ENCODE data around the gene AOC1. TPM values are rescaled to one million over a fixed set of nuclear protein-coding genes. Genes with fewer than 3 reads are reported as not detected.

Gene AOC1
- total RNA-seq, 2 experiments from 2014 or later, result not detected

DNA sequence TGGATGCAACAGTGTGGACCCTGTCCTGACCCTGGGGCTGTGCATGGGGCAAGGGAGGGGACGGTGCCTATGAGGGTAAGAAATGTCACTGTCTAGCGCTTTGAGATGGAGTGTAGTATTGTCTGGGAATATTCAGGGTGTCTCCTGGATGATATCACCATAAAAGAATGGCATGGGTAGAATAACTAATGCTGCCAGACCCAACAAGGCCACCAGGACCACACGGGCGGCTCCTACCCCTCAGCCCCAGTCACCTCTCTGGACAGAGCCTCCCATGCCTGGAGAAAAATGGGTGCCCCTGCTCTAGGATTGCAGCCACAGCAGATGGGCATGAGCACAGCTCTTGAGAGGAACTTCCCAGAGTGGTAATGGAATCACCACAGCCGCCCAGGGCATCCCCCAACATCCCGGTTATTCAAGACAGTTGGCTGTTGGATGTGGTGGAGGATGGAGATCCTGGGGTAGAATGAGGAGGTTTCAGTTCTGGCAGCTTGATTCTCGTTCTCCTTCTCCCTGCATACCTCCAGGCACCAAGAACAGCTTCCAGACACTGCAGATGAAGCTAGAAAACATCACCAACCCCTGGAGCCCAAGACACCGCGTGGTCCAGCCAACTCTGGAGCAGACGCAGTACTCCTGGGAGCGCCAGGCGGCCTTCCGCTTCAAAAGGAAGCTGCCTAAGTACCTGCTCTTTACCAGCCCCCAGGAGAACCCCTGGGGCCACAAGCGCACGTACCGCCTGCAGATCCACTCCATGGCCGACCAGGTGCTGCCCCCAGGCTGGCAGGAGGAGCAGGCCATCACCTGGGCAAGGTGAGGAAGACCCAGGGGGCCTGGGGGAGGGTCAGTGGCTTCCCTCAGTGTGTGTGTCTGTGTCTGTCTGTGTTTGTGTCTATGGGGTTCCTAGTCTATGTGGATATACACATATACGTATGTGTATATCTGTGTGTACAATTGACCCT lies 6.2 kb downstream of the AOC1 start:
- Mint-ChIP-seq H3K9me3 (no peaks in the 10 kb centered on the region), H3K27ac (no peak overlapping the region), H3K36me3 (ENCODE audit: low read depth) (no peaks in the 10 kb centered on the region), H3K4me1 (ENCODE audit: low read depth) (no peaks in the 10 kb centered on the region), H3K27me3 (peaks cover 2% of the 10 kb centered on the region), H3K4me3 (no peak overlapping the region)
- TF ChIP-seq, protein P1, sequence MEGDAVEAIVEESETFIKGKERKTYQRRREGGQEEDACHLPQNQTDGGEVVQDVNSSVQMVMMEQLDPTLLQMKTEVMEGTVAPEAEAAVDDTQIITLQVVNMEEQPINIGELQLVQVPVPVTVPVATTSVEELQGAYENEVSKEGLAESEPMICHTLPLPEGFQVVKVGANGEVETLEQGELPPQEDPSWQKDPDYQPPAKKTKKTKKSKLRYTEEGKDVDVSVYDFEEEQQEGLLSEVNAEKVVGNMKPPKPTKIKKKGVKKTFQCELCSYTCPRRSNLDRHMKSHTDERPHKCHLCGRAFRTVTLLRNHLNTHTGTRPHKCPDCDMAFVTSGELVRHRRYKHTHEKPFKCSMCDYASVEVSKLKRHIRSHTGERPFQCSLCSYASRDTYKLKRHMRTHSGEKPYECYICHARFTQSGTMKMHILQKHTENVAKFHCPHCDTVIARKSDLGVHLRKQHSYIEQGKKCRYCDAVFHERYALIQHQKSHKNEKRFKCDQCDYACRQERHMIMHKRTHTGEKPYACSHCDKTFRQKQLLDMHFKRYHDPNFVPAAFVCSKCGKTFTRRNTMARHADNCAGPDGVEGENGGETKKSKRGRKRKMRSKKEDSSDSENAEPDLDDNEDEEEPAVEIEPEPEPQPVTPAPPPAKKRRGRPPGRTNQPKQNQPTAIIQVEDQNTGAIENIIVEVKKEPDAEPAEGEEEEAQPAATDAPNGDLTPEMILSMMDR (IDR thresholded peaks at IDR 0.05), result no peak
- DNase-seq (no peak), ATAC-seq (no peak)
- ChIA-PET CTCF (interaction anchor here (1.0 to 1.4 kb wide), 2 partner anchors 17 to 40 kb away, joined by 3 read pairs; no protein-coding TSS in a partner anchor), POLR2A (no interaction called here)
- intact Hi-C loops (cut with micrococcal nuclease), result no loop called here

DNA sequence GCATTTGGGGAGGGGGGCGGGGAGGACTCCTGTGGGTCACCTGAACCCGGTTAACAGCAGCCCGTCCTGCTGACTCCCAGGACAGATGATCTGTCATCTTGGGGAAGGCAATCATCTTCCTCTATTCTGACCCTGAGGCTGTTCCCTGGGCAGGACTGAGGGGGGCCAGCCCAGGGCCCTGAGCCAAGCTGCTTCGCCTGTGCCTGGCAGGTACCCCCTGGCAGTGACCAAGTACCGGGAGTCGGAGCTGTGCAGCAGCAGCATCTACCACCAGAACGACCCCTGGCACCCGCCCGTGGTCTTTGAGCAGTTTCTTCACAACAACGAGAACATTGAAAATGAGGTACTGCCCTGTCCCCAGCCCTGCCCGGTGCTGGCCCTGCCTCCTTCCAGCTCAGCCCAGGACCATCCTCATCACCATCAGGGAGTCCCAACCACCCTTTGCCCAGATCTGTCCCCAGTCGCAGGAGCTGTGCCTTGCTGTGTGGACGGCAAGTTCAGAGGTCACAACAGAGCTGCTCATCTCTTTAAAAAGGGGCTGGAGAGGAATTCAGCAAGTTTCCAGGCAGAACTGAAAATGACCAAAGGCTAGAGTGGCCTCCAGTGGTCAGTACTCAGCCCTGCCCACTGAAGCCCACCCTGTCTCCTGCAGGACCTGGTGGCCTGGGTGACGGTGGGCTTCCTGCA lies 8.1 kb downstream of the AOC1 start:
- Mint-ChIP-seq H3K36me3 (ENCODE audit: low read depth) (no peaks in the 10 kb centered on the region), H3K27me3 (peaks cover 2% of the 10 kb centered on the region), H3K27ac (no peak overlapping the region), H3K4me1 (ENCODE audit: low read depth) (no peaks in the 10 kb centered on the region), H3K4me3 (no peak overlapping the region), H3K9me3 (no peaks in the 10 kb centered on the region)
- CTCF ChIA-PET, result interaction anchor here (1.7 kb wide), 1 partner anchor 38 kb away, joined by 5 read pairs; no protein-coding TSS in a partner anchor
- DNase-seq (no peak), ATAC-seq (no peak)
- POLR2A ChIA-PET, result no interaction called here
- intact Hi-C loops (cut with micrococcal nuclease), result no loop called here
- TF ChIP-seq, protein P1 (IDR thresholded peaks at IDR 0.05), result no peak

DNA sequence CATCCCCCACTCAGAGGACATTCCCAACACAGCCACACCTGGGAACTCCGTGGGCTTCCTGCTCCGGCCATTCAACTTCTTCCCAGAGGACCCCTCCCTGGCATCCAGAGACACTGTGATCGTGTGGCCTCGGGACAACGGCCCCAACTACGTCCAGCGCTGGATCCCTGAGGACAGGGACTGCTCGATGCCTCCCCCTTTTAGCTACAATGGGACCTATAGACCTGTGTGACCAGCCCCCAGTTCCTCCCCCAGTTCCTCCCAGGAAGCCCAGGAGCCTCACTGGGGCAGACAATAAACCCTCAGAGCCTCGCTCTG lies 8.6 kb downstream of the AOC1 start:
- POLR2A ChIA-PET, result no interaction called here
- no peaks in the 10 kb centered on the region for H3K9me3 Mint-ChIP-seq
- CTCF ChIA-PET, result interaction anchor here (0.6 to 7.4 kb wide), 3 partner anchors 17 to 545 kb away, joined by 3 to 55 read pairs (median 5); no protein-coding TSS in a partner anchor
- H3K36me3 Mint-ChIP-seq (ENCODE audit: low read depth), result no peaks in the 10 kb centered on the region
- TF ChIP-seq, protein P1 (IDR thresholded peaks at IDR 0.05), result no peak
- intact Hi-C loops (cut with micrococcal nuclease), result no loop called here
- peaks cover 3% of the 10 kb centered on the region for H3K27me3 Mint-ChIP-seq
- DNase-seq (no peak), ATAC-seq (no peak)
- H3K4me1 Mint-ChIP-seq (ENCODE audit: low read depth), result no peaks in the 10 kb centered on the region
- no peak overlapping the region for H3K27ac Mint-ChIP-seq
- H3K4me3 Mint-ChIP-seq, result no peak overlapping the region

DNA sequence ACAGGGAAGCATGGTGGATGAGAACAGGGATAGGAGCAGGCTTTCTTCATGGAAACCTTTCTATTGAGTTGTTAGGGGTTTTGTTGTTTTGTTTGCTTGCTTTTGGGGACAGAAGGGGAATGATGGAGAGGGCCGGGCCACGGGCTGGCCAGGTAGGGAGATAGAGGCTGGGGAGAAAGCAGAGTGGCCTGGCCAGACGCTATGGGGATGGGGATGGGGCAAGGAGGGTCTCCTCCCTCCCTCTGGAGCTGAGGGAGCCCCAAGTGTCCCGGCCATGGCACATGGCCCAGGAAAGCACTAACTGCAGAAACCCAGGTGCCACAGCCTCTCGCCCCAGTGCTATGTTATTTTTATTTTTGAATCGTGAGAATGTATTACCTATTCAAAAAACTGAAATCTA lies 10.0 kb downstream of the AOC1 start:
- DNase-seq, result no peak

More for the DNA sequence above, 10.0 kb downstream of the AOC1 start:
- TF ChIP-seq, protein P1 (IDR thresholded peaks at IDR 0.05), result no peak
- Mint-ChIP-seq H3K4me1 (ENCODE audit: low read depth) (no peaks in the 10 kb centered on the region), H3K36me3 (ENCODE audit: low read depth) (no peaks in the 10 kb centered on the region), H3K27me3 (peaks cover 3% of the 10 kb centered on the region), H3K9me3 (no peaks in the 10 kb centered on the region), H3K27ac (no peak overlapping the region), H3K4me3 (no peak overlapping the region)
- ChIA-PET POLR2A (no interaction called here), CTCF (interaction anchor here (1.2 to 7.4 kb wide), 2 partner anchors 15 to 35 kb away, joined by 3 to 55 read pairs; no protein-coding TSS in a partner anchor)
- no peak for ATAC-seq
- intact Hi-C loops (cut with micrococcal nuclease), result no loop called here
